Gastroesophageal sphincter (tissue), 4 donors: Measurements from ENCODE around the gene FBXL4. TPM values are rescaled to one million over a fixed set of nuclear protein-coding genes. Genes with fewer than 3 reads are reported as not detected.

Experiments
- ATAC-seq: fragments of 150-250 bp; one replicate; pipeline ENCODE4 v1.9.1; 2016; ENCODE audit warnings: mild to moderate bottlenecking, moderate library complexity
- H3K27ac ChIP-seq, 4 donors: fragments of 200-600 bp; sonication (generic) in 3 of 4; 1 replicate in 3 of 4; 2 replicates in 1 of 4; pipeline ENCODE4 v1.5.1; 2016 to 2019
- H3K27me3 ChIP-seq: fragments of 200-600 bp; sonication (generic); one replicate; pipeline ENCODE4 v1.5.1; 2019
- H3K36me3 ChIP-seq, 2 donors: fragments of 200-600 bp; sonication (generic); one replicate each; pipeline ENCODE4 v1.5.1; 2019; ENCODE audit warnings: control low read depth in 1 of 2
- H3K4me1 ChIP-seq, 3 donors: fragments of 200-600 bp; sonication (generic); 1 replicate in 2 of 3; 2 replicates in 1 of 3; pipeline ENCODE4 v1.5.1; 2016 to 2019; ENCODE audit warnings: control low read depth in 2 of 3
- H3K4me3 ChIP-seq, 2 donors: fragments of 200-600 bp; sonication (generic); one replicate each; pipeline ENCODE4 v1.5.1; 2019; ENCODE audit warnings: mild to moderate bottlenecking in 1 of 2, moderate library complexity in 1 of 2
- H3K9me3 ChIP-seq, 3 donors: fragments of 200-600 bp; sonication (generic); one replicate each; pipeline ENCODE4 v1.5.1; 2017 to 2019; ENCODE audit warnings: control low read depth in 2 of 3
- EP300 ChIP-seq: sonication (generic); formaldehyde crosslinking; IDR thresholded peaks from one replicate; pipeline ENCODE4 v1.6.1; 2017; ENCODE audit warnings: antibody characterized with exemption, mild to moderate bottlenecking
- POLR2A ChIP-seq, 2 donors: fragments of 450-650 bp; IDR thresholded peaks; one replicate each; pipeline ENCODE4 v1.6.1; 2017; ENCODE audit warnings: antibody characterized with exemption in 2 of 2, mild to moderate bottlenecking in 2 of 2, moderate library complexity in 1 of 2
- POLR2AphosphoS5 ChIP-seq: sonication (generic); formaldehyde crosslinking; IDR thresholded peaks from one replicate; pipeline ENCODE4 v1.6.1; 2017; ENCODE audit warnings: antibody characterized with exemption
- WGBS, 2 donors: methylation state at CpG; one replicate each; pipeline ENCODE4 v1.1.5; 2018; ENCODE audit warnings: low coverage in 1 of 2; 5-methylcytosine and 5-hydroxymethylcytosine counted together
- total RNA-seq, 4 donors: library from RNA; depleted of rRNA; stranded (reverse); fragments of >200 nt; gene quantifications; one replicate each; pipeline ENCODE4 v1.1.0, GENCODE V29; 2016
- TF ChIP-seq, protein P1 (sequence below), 4 experiments: fragments of 200-600 bp in 2 of 4; fragments of 450-650 bp in 2 of 4; sonication (generic) in 1 of 4; IDR thresholded peaks; one replicate each; pipeline ENCODE4 v1.5.1; 2017 to 2019; ENCODE audit warnings: antibody characterized with exemption in 4 of 4, mild to moderate bottlenecking in 2 of 4, moderate library complexity in 2 of 4

FBXL4 gene
- total RNA-seq, 4 donors from 2014 or later: 15.6 to 21.9 (median 18.8) TPM

DNA sequence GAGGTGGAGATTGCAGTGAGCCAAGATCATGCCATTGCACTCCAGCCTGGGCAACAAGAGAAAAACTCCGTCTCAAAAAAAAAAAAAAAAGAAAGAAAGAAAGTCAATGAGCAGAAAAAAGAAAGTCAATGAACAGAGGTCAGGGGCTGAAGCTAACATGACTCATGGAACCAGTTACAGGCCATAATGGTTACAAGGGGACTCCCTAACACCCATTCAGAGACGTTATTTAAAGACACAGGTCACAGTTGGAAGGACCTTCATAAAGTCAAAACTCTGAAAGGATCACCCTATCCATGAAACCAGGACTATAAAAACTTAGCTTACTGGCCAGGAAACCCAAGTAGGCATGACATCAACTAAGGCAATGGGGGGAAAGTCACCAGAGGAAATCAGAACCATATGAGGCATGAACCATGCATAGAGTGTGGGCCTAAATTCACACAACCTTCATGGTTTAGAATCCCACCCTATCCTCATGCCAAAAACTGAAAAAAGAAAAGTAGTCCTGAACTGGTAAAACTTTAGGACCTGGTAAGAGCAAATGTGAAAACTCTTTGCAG, 18.2 kb downstream of the FBXL4 start:
- no peak for ATAC-seq
- no peaks in the 10 kb centered on the region for H3K9me3 ChIP-seq
- H3K27ac ChIP-seq: no peak overlapping the region
- no peaks in the 10 kb centered on the region for H3K27me3 ChIP-seq
- H3K4me3 ChIP-seq: no peak overlapping the region
- TF ChIP-seq, protein P1, sequence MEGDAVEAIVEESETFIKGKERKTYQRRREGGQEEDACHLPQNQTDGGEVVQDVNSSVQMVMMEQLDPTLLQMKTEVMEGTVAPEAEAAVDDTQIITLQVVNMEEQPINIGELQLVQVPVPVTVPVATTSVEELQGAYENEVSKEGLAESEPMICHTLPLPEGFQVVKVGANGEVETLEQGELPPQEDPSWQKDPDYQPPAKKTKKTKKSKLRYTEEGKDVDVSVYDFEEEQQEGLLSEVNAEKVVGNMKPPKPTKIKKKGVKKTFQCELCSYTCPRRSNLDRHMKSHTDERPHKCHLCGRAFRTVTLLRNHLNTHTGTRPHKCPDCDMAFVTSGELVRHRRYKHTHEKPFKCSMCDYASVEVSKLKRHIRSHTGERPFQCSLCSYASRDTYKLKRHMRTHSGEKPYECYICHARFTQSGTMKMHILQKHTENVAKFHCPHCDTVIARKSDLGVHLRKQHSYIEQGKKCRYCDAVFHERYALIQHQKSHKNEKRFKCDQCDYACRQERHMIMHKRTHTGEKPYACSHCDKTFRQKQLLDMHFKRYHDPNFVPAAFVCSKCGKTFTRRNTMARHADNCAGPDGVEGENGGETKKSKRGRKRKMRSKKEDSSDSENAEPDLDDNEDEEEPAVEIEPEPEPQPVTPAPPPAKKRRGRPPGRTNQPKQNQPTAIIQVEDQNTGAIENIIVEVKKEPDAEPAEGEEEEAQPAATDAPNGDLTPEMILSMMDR (IDR thresholded peaks at IDR 0.05): no peak
- no peak for TF ChIP-seq POLR2A (IDR thresholded peaks at IDR 0.05)
- TF ChIP-seq EP300: no peak
- no peak for TF ChIP-seq POLR2AphosphoS5
- peaks cover 0 to 9% (median 0%) of the 10 kb centered on the region in 3 donors for H3K4me1 ChIP-seq
- peaks cover 0 to 17% of the 10 kb centered on the region in 2 donors for H3K36me3 ChIP-seq
- WGBS, 2 donors: 46 to 100% methylated on average over 1 to 2 of the region's 2 CpGs

DNA sequence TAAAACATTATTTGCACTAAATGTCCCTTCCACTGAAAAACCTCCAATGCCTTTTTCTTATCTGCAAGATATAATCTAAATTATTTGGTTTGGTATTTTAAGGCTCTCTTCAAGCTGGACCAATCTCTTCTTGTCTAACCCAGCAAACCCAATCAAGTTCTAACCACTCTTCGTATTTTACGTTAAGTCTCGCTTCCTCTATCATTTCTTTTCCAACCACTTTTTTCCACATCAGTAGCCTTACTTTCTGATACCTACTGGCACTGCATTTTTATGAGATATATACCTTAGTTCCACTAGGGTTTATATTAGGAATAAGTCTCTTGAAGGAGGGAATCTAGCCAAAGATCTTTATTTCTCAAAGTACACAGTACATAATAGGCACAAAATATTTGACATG, 19.1 kb downstream of the FBXL4 start:
- TF ChIP-seq, protein P1 (IDR thresholded peaks at IDR 0.05): no peak
- TF ChIP-seq POLR2A (IDR thresholded peaks at IDR 0.05): no peak
- no peak for TF ChIP-seq EP300
- TF ChIP-seq POLR2AphosphoS5: no peak
- WGBS, 2 donors: 92 to 97% methylated on average over 2 to 3 of the region's 3 CpGs

DNA sequence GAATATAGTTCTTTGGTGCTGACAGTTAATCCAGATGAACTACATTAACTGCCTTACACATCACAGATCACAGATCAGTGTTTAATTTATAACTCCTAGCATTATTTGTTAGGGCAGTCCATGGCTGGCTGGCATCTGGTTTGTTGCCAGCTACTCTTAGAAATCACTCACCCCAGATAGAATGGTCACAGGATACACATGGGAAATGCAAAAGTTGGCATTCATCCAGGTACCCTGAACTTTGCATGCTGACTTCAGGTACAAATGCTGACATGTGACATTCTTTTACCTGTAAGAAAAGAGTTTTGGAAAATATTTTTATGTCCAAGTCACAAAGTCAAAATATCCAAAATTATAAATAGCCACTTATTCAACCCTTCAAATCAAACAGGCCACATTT, 20.2 kb downstream of the FBXL4 start:
- Histone ChIP-seq H3K9me3 (no peaks in the 10 kb centered on the region), H3K4me3 (no peak overlapping the region), H3K27me3 (no peaks in the 10 kb centered on the region), H3K27ac (no peak overlapping the region), H3K36me3 (peaks cover 0 to 17% of the 10 kb centered on the region in 2 donors), H3K4me1 (peaks cover 0 to 5% (median 0%) of the 10 kb centered on the region in 3 donors)
- TF ChIP-seq EP300 (no peak), POLR2A (IDR thresholded peaks at IDR 0.05) (no peak), POLR2AphosphoS5 (no peak)
- TF ChIP-seq, protein P1 (IDR thresholded peaks at IDR 0.05): no peak
- ATAC-seq: no peak

More for the DNA sequence above, 19.1 kb downstream of the FBXL4 start:
- no peaks in the 10 kb centered on the region for H3K9me3 ChIP-seq
- H3K36me3 ChIP-seq: peaks cover 0 to 17% of the 10 kb centered on the region in 2 donors
- no peak overlapping the region for H3K4me3 ChIP-seq
- peaks cover 0 to 9% (median 0%) of the 10 kb centered on the region in 3 donors for H3K4me1 ChIP-seq
- H3K27ac ChIP-seq: no peak overlapping the region
- ATAC-seq: no peak
- H3K27me3 ChIP-seq: no peaks in the 10 kb centered on the region

DNA sequence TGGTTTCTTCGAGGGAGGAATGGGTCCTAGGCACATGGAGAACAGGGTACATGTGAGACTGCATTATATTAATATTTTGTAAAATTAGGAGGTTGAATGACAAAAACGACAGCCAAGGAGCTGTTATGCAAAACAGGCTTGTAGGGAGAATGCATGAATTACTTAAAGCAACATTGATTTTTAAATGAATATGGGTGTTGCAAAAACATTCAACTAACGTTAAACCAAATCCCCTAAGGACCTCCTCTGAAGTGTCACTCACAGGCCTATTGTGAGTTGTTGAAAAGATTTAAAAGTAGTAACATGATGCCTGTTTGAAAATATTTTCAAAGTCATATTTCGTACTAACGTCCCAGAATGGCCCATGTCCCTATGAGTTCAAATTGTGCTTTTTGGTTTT, 21.9 kb downstream of the FBXL4 start:
- no peak for TF ChIP-seq POLR2A (IDR thresholded peaks at IDR 0.05)
- no peak for TF ChIP-seq POLR2AphosphoS5
- TF ChIP-seq, protein P1 (IDR thresholded peaks at IDR 0.05): no peak
- TF ChIP-seq EP300: no peak

DNA sequence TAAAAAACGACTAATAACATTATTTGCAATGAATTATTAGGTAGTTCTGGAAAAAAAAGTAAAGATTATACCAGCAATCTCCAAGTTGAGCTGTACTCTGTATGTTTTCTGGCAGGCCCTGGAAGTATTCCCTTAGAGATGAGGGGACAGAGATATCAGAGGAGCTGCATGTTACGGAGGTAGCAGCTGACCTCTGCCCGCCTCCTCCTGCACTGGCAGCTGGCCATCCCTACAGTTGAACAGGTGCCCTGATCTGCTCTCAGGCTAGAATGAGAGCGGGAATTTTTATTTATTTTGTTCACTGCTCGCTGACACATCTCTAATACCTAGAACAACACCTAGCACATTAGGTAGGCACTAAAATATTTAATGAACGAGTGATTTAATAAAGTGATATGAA, 23.1 kb downstream of the FBXL4 start:
- ATAC-seq: no peak
- TF ChIP-seq POLR2AphosphoS5: no peak
- TF ChIP-seq EP300: no peak
- no peak for TF ChIP-seq POLR2A (IDR thresholded peaks at IDR 0.05)
- TF ChIP-seq, protein P1 (IDR thresholded peaks at IDR 0.05): no peak
- WGBS, 2 donors: 72 to 73% methylated on average over 6 of the region's 6 CpGs
- no peaks in the 10 kb centered on the region for H3K4me1 ChIP-seq
- H3K9me3 ChIP-seq: no peaks in the 10 kb centered on the region
- no peak overlapping the region for H3K4me3 ChIP-seq
- H3K27ac ChIP-seq: no peak overlapping the region
- no peaks in the 10 kb centered on the region for H3K27me3 ChIP-seq
- H3K36me3 ChIP-seq: peaks cover 0 to 17% of the 10 kb centered on the region in 2 donors

More for the DNA sequence above, 21.9 kb downstream of the FBXL4 start:
- Histone ChIP-seq H3K27me3 (no peaks in the 10 kb centered on the region), H3K27ac (no peak overlapping the region), H3K9me3 (no peaks in the 10 kb centered on the region), H3K4me3 (no peak overlapping the region), H3K4me1 (peaks cover 0 to 2% (median 0%) of the 10 kb centered on the region in 3 donors), H3K36me3 (peaks cover 0 to 17% of the 10 kb centered on the region in 2 donors)
- ATAC-seq: no peak
- 58 to 68% methylated on average over 5 of the region's 5 CpGs for WGBS, 2 donors
